C4-2B (cell line): ENCODE results near the gene CFDP1.

Experiments
- CTCF ChIP-seq: fragments of 450-650 bp; conservative IDR thresholded peaks from 2 replicates; pipeline ENCODE4 v1.5.1; 2017; ENCODE audit warnings: mild to moderate bottlenecking
- ZFX ChIP-seq: fragments of 450-650 bp; IDR thresholded peaks from 2 replicates; pipeline ENCODE4 v1.6.1; 2017

DNA sequence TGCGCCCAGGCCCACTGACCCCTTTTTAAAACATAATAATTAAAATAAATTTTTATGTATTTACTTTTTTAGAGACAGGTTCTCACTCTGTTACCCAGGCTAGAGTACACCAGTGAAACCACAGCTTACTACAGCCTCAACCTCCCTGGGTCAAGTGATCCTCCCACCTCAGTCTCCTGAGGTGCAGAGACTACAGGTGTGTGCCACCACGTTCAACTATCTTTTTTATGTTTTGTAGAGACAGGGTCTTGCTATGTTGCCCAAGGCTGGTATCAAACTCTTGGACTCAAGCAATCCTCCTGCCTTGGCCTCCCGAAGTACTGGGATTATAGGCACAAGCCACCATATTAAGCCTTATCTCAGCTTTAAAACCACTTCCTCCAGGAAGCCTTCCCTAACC, 125.8 kb downstream of the CFDP1 start:
- no peak for TF ChIP-seq CTCF
- no peak for TF ChIP-seq ZFX
